H7 (cell line): ENCODE data around the gene GTF3C5. TPM values are rescaled to one million over a fixed set of nuclear protein-coding genes. Genes with fewer than 3 reads are reported as not detected.
"Not testable (repeated sequence)": the region's sequence is repeated elsewhere in the genome, so short reads cannot be mapped to it uniquely, and the experiment has no call there.

Experiments
- DNase-seq: peaks from one replicate; pipeline ENCODE4 v3.0.0; 2012
- H3K27me3 ChIP-seq: 2 replicates; pipeline ENCODE4 v1.6.0; 2011; ENCODE audit warnings: mild to moderate bottlenecking, low read length; ENCODE audit not compliant: control insufficient read depth, insufficient read depth
- H3K36me3 ChIP-seq: replicated peaks from 2 replicates; pipeline ENCODE4 v1.5.1; 2011; ENCODE audit warnings: low read length; ENCODE audit not compliant: control insufficient read depth, insufficient read depth
- H3K4me3 ChIP-seq: 2 replicates; pipeline ENCODE4 v1.5.1; 2011; ENCODE audit warnings: low read depth, mild to moderate bottlenecking, control low read depth, low read length, moderate library complexity; ENCODE audit not compliant: insufficient read depth
- total RNA-seq: library from RNA; depleted of rRNA; stranded (reverse); fragments of >200 nt; shearing (Covaris generic); gene quantifications from 2 replicates; pipeline ENCODE4 v1.2.3, GENCODE V29; 2014

Gene GTF3C5
- total RNA-seq, 1 experiment from 2014 or later: 131 TPM

DNA sequence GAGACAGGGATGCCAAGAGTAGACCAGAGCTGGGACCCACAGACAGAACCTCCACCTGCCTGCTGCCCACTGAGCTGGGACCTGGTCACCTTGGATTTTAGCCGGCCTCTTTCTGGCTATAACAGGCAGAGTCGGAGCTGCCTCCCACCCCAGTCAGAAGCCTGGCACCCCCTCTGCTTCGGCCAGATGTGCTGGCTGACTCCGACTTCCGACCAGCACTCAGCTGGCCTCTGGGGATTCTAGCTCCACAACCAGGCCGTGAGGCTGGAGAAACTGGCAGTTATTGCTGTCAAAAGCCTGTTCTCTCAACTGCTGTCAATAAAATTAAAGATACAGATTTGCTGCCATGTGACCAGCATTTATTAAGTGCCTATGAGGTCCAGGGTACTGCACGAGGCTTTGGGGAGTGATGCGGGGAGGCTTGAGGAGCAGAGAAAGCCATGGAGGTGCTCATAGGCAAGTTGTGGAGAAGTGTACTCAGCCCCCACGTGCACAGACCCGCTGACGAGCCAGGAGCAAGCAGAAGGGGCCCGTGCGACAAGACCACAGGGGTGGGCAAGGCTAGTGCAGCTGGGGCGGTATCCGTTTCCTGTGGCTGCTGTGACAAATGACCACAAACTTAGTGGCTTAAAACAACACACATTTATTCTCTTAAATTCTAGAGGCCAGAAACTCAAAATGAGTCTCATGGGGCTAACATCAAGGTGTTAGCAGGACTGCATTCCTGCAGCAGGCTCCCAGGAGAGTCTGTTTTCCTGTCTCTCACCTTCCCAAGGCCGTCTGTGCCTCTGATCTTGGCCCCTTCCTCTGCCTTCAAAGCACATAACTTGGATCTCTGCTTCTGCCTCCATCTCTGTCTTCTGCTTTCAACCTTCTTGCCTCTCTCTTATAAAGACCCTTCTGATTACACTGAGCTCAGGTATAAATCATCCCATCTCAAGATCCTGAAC lies 39.2 kb upstream of the GTF3C5 start:
- Histone ChIP-seq H3K4me3 (no peak overlapping the region), H3K27me3 (no peaks in the 10 kb centered on the region), H3K36me3 (no peaks in the 10 kb centered on the region)
- DNase-seq: peak; percentile 40

DNA sequence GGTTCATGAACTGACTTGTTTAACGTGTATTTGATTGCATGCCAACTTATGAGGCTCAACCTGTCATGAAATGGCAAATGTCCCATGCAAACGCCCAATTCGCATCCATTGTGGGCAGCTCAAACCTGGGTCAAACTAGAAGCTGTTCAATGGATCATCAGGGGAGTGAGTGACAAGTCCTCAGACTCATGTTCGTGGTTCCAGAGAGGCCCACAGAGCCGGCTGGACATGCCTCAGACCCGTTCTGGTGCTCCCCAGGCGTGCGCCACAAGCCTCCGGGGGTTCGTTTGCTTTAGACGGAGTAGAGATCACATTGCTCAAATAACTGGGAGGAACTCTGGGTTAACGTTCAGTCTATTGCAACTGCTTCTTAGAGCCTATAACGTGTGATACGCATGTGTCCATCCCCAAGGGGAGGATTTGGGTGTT lies 37.3 kb upstream of the GTF3C5 start:
- DNase-seq: peak; percentile 19
- no peaks in the 10 kb centered on the region for H3K27me3 ChIP-seq
- H3K4me3 ChIP-seq: no peak overlapping the region
- H3K36me3 ChIP-seq: no peaks in the 10 kb centered on the region

GRCh38 chr9:132994410-132995120 lies 36.2 kb upstream of the GTF3C5 start:
- Histone ChIP-seq H3K36me3 (no peaks in the 10 kb centered on the region), H3K27me3 (no peaks in the 10 kb centered on the region; the same call in 1 of the 2 replicates), H3K4me3 (no peak overlapping the region)
- peak; percentile 64 for DNase-seq

- Histone ChIP-seq H3K4me3 (no peak overlapping the region), H3K27me3 (no peaks in the 10 kb centered on the region; the same call in 1 of the 2 replicates), H3K36me3 (no peaks in the 10 kb centered on the region)
- DNase-seq: no peak
Observed at GRCh38 chr9:132995121-132995420, 35.7 kb upstream of the GTF3C5 start.

- H3K27me3 ChIP-seq: no peaks in the 10 kb centered on the region; the same call in 1 of the 2 replicates
- peak; percentile 24 for DNase-seq
- H3K36me3 ChIP-seq: no peaks in the 10 kb centered on the region
- H3K4me3 ChIP-seq: no peak overlapping the region
Observed at GRCh38 chr9:132995879-132996278, 34.9 kb upstream of the GTF3C5 start.

- Histone ChIP-seq H3K36me3 (no peaks in the 10 kb centered on the region), H3K4me3 (no peak overlapping the region), H3K27me3 (no peaks in the 10 kb centered on the region; the same call in 1 of the 2 replicates)
- peak; percentile 57 for DNase-seq
Observed at GRCh38 chr9:132996526-132996925, 34.3 kb upstream of the GTF3C5 start.

DNA sequence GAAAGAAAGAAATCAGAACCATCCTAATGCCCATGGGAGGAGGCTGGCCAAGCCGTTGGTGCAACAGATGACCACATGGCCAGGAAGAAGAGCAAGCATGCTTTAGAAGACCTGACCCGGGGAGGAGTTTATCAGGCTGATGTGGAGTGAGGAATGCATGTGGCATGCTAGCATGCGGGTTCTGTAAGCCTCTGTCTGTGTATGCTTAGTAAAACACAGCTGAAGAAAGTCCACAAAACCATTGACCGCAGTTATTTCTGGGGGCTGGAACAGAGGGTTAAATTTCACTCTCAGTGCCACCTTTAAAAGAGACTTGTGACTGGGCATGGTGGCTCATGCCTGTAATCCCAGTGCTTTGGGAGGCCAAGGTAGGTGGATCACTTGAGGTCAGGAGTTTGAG lies 33.2 kb upstream of the GTF3C5 start:
- DNase-seq: peak; percentile 25
- H3K27me3 ChIP-seq: peaks cover 5% of the 10 kb centered on the region; the same call in 1 of the 2 replicates
- no peaks in the 10 kb centered on the region for H3K36me3 ChIP-seq
- H3K4me3 ChIP-seq: no peak overlapping the region

- not testable (repeated sequence) for DNase-seq, H3K4me3 ChIP-seq
- peaks cover 11% of the 10 kb centered on the region for H3K27me3 ChIP-seq
Observed at GRCh38 chr9:132998221-132998620, 32.6 kb upstream of the GTF3C5 start.

DNA sequence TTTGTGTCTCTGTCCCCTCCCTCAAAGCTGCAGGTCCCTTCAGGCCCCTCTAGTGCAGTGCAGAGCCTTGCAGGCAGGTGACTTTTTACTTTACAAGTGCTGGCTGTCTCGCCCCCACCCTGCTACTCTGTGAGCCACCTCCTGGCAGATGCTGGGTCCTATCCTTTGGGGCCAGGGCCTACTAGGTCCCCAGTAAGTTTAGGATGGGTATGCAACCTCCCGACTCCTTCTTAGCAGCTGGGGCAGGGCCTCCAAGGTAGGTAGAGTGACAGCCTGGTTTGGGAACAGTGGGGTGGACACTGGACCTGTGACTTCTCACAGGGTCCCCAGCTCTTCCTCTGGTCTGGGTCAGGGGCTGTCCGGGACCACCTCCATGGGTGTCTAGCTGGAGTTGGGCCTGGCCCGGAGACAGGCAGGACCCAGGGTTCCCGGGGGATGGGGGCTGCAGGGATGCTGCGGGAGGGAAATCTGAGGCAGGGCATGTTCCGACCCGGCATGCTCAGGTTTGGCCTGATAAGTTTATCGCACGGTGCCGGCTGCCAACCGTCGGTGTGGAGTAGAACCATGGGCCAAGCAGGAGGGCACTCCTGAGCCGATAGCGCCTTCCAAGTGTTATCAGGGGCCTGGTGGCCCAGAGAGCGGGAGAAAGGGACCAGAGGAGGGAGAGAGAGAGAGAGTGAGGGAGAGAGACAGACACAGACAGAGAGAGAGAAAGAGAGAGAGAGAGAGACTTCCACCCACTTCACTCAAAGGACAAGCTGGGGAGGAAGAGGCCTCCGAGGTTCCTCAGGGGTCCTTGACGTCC lies 31.8 kb upstream of the GTF3C5 start:
- H3K4me3 ChIP-seq: no peak overlapping the region
- peak; percentile 54 for DNase-seq
- no peaks in the 10 kb centered on the region for H3K36me3 ChIP-seq
- peaks cover 14% of the 10 kb centered on the region for H3K27me3 ChIP-seq

More at GRCh38 chr9:132998221-132998620, 32.6 kb upstream of the GTF3C5 start:
- not testable (repeated sequence) for H3K36me3 ChIP-seq

DNA sequence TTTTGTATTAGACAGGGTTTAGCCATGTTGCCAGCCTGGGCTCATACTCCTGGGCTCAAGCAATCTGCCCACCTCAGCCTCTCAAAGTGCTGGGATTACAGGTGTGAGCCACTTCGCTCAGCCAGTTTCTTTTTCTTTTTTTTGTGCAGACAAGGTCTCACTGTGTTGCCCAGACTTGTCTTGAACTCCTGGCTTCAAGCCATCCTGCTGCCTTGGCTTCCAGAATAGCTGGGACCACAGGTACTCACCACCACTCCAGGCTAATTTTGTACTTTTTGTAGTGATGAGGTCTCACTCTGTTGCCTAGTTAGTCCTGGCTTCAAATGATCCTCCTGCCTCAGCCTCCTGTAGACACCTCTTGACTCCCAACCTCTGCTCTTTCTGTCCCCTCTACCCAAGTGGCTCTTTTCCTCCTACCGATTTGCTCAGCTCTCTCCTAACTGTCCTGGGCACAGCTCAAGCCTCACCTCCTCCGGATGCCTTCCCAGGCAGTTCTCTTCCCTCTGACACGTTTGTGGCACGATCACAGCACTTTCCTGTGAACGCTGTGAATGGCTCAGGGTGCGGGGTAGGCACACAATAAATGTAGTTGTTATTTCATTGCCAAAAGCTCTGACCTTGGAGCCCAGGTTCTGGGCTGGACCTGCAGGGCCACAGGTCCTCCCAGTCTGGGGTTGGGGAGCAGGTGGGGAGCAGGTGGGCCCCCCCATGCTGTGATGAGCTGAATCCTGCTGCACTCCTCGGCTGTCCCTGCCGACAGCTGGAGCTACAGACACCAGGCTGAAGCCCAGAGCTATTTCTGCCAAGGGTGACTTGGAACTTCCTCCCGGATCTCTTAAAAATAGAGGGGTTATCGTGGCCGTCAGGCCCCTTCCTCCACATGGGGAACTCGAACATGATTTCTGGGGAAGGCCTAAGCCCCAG lies 28.4 kb upstream of the GTF3C5 start:
- Histone ChIP-seq H3K27me3 (peaks cover 22% of the 10 kb centered on the region), H3K4me3 (no peak overlapping the region), H3K36me3 (no peaks in the 10 kb centered on the region)
- peak; percentile 56 for DNase-seq

- no peak overlapping the region for H3K4me3 ChIP-seq
Observed at GRCh38 chr9:133003071-133003461, 27.7 kb upstream of the GTF3C5 start.

GRCh38 chr9:133003671-133004090 lies 27.1 kb upstream of the GTF3C5 start:
- H3K27me3 ChIP-seq: peaks cover 22% of the 10 kb centered on the region
- no peaks in the 10 kb centered on the region for H3K36me3 ChIP-seq
- DNase-seq: peak; percentile 88
- H3K4me3 ChIP-seq: no peak overlapping the region

More at GRCh38 chr9:133003071-133003461, 27.7 kb upstream of the GTF3C5 start:
- Histone ChIP-seq H3K36me3 (no peaks in the 10 kb centered on the region), H3K27me3 (peaks cover 22% of the 10 kb centered on the region)
- DNase-seq: peak; percentile 63

DNA sequence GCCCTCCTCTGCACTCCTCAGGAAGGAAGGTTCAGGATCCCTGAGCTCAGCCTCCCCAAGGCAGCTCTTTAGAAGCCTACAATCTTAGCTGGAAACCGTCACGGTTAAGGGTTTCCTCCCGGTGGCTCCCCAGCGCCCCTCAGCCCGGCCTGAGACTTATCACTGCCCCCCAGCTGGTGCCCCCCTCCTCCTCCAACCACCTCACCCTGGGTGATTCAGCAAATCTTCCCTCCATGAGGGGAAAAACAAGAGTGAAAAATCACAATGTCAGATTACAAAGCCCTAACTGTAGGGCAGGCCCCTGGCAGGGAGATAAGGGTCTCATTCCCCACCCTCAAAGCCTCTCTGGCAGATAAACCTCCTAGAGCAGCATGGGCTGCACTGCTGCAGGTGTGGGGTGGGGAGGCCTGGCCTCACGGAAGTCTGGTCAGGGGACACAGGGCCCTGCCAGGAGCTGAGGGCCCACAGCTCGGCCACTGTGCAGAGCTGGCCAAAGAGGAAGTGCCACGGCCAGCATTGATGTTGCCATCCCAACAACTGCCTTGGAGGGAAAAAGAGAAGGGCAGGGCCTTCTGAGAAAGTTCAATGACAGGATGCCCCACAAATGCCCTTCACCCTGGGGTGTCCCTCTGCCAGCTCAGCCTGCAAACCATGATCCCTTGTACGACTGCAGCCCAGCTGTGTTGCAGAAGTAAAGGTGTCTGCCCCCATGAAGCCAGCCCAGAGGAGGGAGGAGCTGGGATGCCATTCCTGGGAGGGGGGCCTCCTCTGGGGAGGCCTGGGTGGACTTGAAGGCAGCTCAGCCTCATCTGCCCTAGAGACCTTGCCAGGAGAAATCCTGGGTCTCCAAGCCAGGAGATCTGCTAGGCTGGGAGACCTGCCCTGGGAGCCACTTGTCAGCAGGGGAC lies 26.5 kb upstream of the GTF3C5 start:
- DNase-seq: peak; percentile 71
- Histone ChIP-seq H3K36me3 (no peaks in the 10 kb centered on the region), H3K27me3 (peaks cover 22% of the 10 kb centered on the region), H3K4me3 (no peak overlapping the region)
